Measurements from ENCODE around the gene CDKAL1. TPM values are rescaled to one million over a fixed set of nuclear protein-coding genes. Genes with fewer than 3 reads are reported as not detected.

CDKAL1 gene
- total RNA-seq, 1 experiment from 2014 or later = 20.6 TPM

- ATAC-seq (no peak), DNase-seq (ENCODE audit: low spot score) (no peak)
- Mint-ChIP-seq H3K9me3 (no peaks in the 10 kb centered on the region), H3K4me3 (no peak overlapping the region), H3K36me3 (no peaks in the 10 kb centered on the region), H3K27me3 (ENCODE audit: low read depth) (no peaks in the 10 kb centered on the region), H3K27ac (no peak overlapping the region), H3K4me1 (peaks cover 81% of the 10 kb centered on the region)
- ChIA-PET CTCF (interaction anchor here (0.7 to 1.5 kb wide), 4 partner anchors 10 to 712 kb away, joined by 3 read pairs; no protein-coding TSS in a partner anchor), POLR2A (no interaction called here)
- no peak for TF ChIP-seq CREB1 (CRISPR knock-in tag; IDR thresholded peaks at IDR 0.05)
- TF ChIP-seq FOXP1 (CRISPR knock-in tag; IDR thresholded peaks at IDR 0.05; ENCODE audit: borderline replicate concordance) = no peak
- TF ChIP-seq HMGXB4 (CRISPR knock-in tag; IDR thresholded peaks at IDR 0.05) = no peak
- TF ChIP-seq KAT7 (CRISPR knock-in tag; IDR thresholded peaks at IDR 0.05; ENCODE audit: borderline replicate concordance) = no peak
- TF ChIP-seq TP53 (CRISPR knock-in tag; IDR thresholded peaks at IDR 0.05) = no peak
- no peak for TF ChIP-seq ZNF232 (CRISPR knock-in tag; IDR thresholded peaks at IDR 0.05)
- no peak for TF ChIP-seq NR1H2 (CRISPR knock-in tag; IDR thresholded peaks at IDR 0.05)
Observed at GRCh38 chr6:20876036-20876435, 341.8 kb downstream of the CDKAL1 start.

- ChIA-PET CTCF (interaction anchor here (1.0 to 1.1 kb wide), 2 partner anchors 10 to 712 kb away, joined by 3 to 4 read pairs; no protein-coding TSS in a partner anchor), POLR2A (no interaction called here)
- ATAC-seq (no peak), DNase-seq (ENCODE audit: low spot score) (no peak)
- no peak overlapping the region for H3K4me3 Mint-ChIP-seq
- no peaks in the 10 kb centered on the region for H3K36me3 Mint-ChIP-seq
- no peaks in the 10 kb centered on the region for H3K9me3 Mint-ChIP-seq
- peaks cover 83% of the 10 kb centered on the region for H3K4me1 Mint-ChIP-seq
- no peak overlapping the region for H3K27ac Mint-ChIP-seq
- no peaks in the 10 kb centered on the region for H3K27me3 Mint-ChIP-seq (ENCODE audit: low read depth)
- no peak for TF ChIP-seq USF2 (CRISPR knock-in tag; IDR thresholded peaks at IDR 0.05)
- TF ChIP-seq GRHL2 (CRISPR knock-in tag; IDR thresholded peaks at IDR 0.05; ENCODE audit: insufficient replicate concordance, severe bottlenecking) = no peak
- no peak for TF ChIP-seq STAT6 (CRISPR knock-in tag; conservative IDR thresholded peaks at IDR 0.05; ENCODE audit: low read depth)
- TF ChIP-seq E2F1 (CRISPR knock-in tag; IDR thresholded peaks at IDR 0.05) = no peak
- no peak for TF ChIP-seq MLX (CRISPR knock-in tag; IDR thresholded peaks at IDR 0.05)
- no peak for TF ChIP-seq NFYB (CRISPR knock-in tag; conservative IDR thresholded peaks at IDR 0.05; ENCODE audit: low read depth)
- TF ChIP-seq ZNF219 (CRISPR knock-in tag; IDR thresholded peaks at IDR 0.05; ENCODE audit: borderline replicate concordance) = no peak
- no peak for TF ChIP-seq AFF4 (CRISPR knock-in tag; IDR thresholded peaks at IDR 0.05; ENCODE audit: borderline replicate concordance)
- TF ChIP-seq NR3C1 (CRISPR knock-in tag; conservative IDR thresholded peaks at IDR 0.05; ENCODE audit: low read depth) = no peak
- TF ChIP-seq IRF1 (CRISPR knock-in tag; IDR thresholded peaks at IDR 0.05) = no peak
- no peak for TF ChIP-seq ZNF281 (CRISPR knock-in tag; IDR thresholded peaks at IDR 0.05)
- TF ChIP-seq ZMAT4 (CRISPR knock-in tag; IDR thresholded peaks at IDR 0.05) = no peak
Observed at GRCh38 chr6:20876561-20876960, 342.3 kb downstream of the CDKAL1 start.
